Measurements from ENCODE around the gene RAN.
"Not testable (repeated sequence)": the region's sequence is repeated elsewhere in the genome, so short reads cannot be mapped to it uniquely, and the experiment has no call there.

- not testable (repeated sequence) for TF ChIP-seq CTCF (conservative IDR thresholded peaks at IDR 0.05); EZH2 (IDR thresholded peaks at IDR 0.05; ENCODE audit: low read depth)
Observed at GRCh38 chr12:130862771-130863170, 9.1 kb upstream of the RAN start.
